ENCODE results near the gene NTNG2. TPM values are rescaled to one million over a fixed set of nuclear protein-coding genes. Genes with fewer than 3 reads are reported as not detected.

The NTNG2 gene
- polyA plus RNA-seq, 1 donor from 2014 or later: 0.43 TPM

DNA sequence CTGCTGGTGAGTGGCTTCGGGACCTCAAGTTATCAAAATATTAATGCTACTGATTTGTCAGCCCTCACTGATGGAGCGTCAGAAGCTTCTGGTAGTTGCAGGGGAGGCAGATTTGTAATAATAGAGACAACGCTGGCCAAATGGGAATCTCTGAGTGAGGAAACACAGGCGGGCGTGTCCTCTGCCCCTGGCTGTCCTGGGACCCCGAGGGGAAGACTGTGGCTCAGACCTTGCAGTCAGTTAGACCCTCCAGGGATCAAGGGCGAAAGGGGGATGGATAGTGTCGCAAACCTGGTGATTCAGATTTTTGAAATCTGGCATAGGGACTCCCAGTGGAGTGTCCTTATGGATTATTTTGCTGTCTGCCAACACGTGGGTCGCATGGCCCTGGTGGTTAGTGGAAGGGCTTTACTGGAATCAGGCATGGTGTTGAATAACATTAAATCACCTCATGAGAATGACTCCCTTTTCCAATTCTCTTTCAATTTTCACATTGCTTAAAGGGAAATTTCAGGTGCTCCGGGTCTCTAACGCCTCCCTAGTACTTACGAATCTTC is 35.1 kb upstream of the NTNG2 start:
- TF ChIP-seq MXI1 (conservative IDR thresholded peaks at IDR 0.05; ENCODE audit: poor library complexity, severe bottlenecking): no peak
- no peak for TF ChIP-seq EP300 (conservative IDR thresholded peaks at IDR 0.05; ENCODE audit: poor library complexity, severe bottlenecking)
- TF ChIP-seq EZH2 (IDR thresholded peaks at IDR 0.05; ENCODE audit: borderline replicate concordance, insufficient read depth, low read length, poor library complexity, severe bottlenecking): no peak
- TF ChIP-seq, protein P1, sequence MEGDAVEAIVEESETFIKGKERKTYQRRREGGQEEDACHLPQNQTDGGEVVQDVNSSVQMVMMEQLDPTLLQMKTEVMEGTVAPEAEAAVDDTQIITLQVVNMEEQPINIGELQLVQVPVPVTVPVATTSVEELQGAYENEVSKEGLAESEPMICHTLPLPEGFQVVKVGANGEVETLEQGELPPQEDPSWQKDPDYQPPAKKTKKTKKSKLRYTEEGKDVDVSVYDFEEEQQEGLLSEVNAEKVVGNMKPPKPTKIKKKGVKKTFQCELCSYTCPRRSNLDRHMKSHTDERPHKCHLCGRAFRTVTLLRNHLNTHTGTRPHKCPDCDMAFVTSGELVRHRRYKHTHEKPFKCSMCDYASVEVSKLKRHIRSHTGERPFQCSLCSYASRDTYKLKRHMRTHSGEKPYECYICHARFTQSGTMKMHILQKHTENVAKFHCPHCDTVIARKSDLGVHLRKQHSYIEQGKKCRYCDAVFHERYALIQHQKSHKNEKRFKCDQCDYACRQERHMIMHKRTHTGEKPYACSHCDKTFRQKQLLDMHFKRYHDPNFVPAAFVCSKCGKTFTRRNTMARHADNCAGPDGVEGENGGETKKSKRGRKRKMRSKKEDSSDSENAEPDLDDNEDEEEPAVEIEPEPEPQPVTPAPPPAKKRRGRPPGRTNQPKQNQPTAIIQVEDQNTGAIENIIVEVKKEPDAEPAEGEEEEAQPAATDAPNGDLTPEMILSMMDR (IDR thresholded peaks at IDR 0.05; ENCODE audit: poor library complexity, severe bottlenecking): no peak
- no peak for TF ChIP-seq REST (IDR thresholded peaks at IDR 0.05; ENCODE audit: borderline replicate concordance)
- no peak for TF ChIP-seq POLR2AphosphoS5 (IDR thresholded peaks at IDR 0.05)
- TF ChIP-seq RAD21 (conservative IDR thresholded peaks at IDR 0.05): no peak
- no peak for TF ChIP-seq TAF1 (IDR thresholded peaks at IDR 0.05; ENCODE audit: low read depth)
- TF ChIP-seq SMC3 (conservative IDR thresholded peaks at IDR 0.05; ENCODE audit: poor library complexity): no peak
- Histone ChIP-seq H3K4me3 (ENCODE audit: low read length) (no peak overlapping the region), H3F3A (ENCODE audit: insufficient read depth, low read length, poor library complexity, severe bottlenecking) (no peaks in the 10 kb centered on the region), H2AFZ (ENCODE audit: low read depth, low read length) (no peak overlapping the region), H3K36me3 (ENCODE audit: insufficient read depth, low read length) (no peaks in the 10 kb centered on the region), H3K9me3 (ENCODE audit: low read length) (no peaks in the 10 kb centered on the region), H3K4me2 (ENCODE audit: low read length) (no peak overlapping the region), H3K9ac (ENCODE audit: low read length) (no peak overlapping the region), H3K79me2 (replicated peaks; ENCODE audit: insufficient read depth, low read length) (no peaks in the 10 kb centered on the region), H4K20me1 (ENCODE audit: insufficient read depth) (no peaks in the 10 kb centered on the region), H3K27ac (ENCODE audit: low read length) (no peak overlapping the region), H3K27me3 (ENCODE audit: insufficient read depth, low read depth, low read length) (no peaks in the 10 kb centered on the region), H3K9me2 (ENCODE audit: insufficient read depth, low read length) (no peaks in the 10 kb centered on the region)

DNA sequence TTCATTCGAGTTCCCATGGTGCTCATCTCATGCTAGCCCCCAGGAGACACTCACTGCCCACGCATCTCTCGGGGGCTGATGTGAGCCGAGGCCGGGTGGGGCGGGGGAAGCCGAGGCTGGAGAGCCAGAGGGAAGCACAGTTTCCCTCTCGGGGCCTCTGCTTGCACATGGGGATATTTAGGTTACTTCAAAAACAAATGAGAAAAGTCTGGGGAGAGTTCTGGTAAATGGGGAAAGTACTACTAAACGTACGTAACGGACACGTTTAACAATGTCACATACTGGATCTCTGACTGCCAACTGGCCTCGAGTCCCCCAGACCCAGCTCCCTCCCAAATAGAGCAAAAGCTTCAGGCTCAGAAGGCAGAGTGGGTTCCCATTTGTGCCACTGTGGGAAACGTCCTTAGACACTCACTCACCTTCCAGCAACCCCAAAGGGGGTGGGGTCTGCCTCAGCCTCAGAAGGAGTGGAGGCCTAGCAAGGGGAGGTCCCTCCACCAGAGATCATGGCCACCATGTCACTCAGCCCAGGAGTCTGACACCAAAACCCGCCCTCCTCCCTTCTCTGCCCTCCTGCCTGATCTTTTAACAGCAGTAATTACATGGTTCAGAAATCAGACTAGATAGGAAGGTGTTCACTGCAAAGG is 33.8 kb upstream of the NTNG2 start:
- H3K27ac ChIP-seq (ENCODE audit: low read length): no peak overlapping the region
- H3K9me3 ChIP-seq (ENCODE audit: low read length): no peaks in the 10 kb centered on the region
- H3K9ac ChIP-seq (ENCODE audit: low read length): no peak overlapping the region
- H4K20me1 ChIP-seq (ENCODE audit: insufficient read depth): no peaks in the 10 kb centered on the region
- no peak overlapping the region for H3K4me3 ChIP-seq (ENCODE audit: low read length)
- no peaks in the 10 kb centered on the region for H3K36me3 ChIP-seq (ENCODE audit: insufficient read depth, low read length)
- H3K79me2 ChIP-seq (replicated peaks; ENCODE audit: insufficient read depth, low read length): no peaks in the 10 kb centered on the region
- H2AFZ ChIP-seq (ENCODE audit: low read depth, low read length): no peak overlapping the region
- no peaks in the 10 kb centered on the region for H3K27me3 ChIP-seq (ENCODE audit: insufficient read depth, low read depth, low read length)
- H3K4me2 ChIP-seq (ENCODE audit: low read length): no peak overlapping the region
- no peaks in the 10 kb centered on the region for H3K9me2 ChIP-seq (ENCODE audit: insufficient read depth, low read length)
- H3F3A ChIP-seq (ENCODE audit: insufficient read depth, low read length, poor library complexity, severe bottlenecking): no peaks in the 10 kb centered on the region
- TF ChIP-seq, protein P1 (IDR thresholded peaks at IDR 0.05; ENCODE audit: poor library complexity, severe bottlenecking): no peak
- TF ChIP-seq EZH2 (IDR thresholded peaks at IDR 0.05; ENCODE audit: borderline replicate concordance, insufficient read depth, low read length, poor library complexity, severe bottlenecking) (no peak), SMC3 (conservative IDR thresholded peaks at IDR 0.05; ENCODE audit: poor library complexity) (no peak), RAD21 (conservative IDR thresholded peaks at IDR 0.05) (no peak)

Data from neural cell (in vitro differentiated cells).